DMS153 (cell line): ENCODE measurements around the gene SPATA13.

Experiments
- DNase-seq: peaks from one replicate; lab custom pipeline; 2025; lab: John Stamatoyannopoulos, UW

Gene SPATA13

DNA sequence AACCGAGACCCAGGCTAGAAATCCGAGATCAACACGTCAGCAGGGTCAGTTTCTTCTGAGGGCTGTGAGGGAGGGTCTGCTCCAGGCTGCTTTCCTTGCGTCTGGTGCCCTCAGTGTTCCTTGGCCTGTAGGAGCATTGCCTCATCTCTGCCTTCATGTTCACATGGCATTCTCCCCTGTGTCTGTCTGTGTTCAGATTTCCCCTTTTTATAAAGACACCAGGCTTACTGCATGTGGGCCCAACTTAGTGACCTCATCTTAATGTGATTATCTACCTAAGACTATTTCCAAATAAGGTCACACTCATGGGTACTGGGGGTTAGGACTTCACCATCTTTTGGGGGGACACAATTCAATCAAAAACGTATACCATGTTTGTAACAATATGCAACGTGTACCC, 91.6 kb downstream of the SPATA13 start:
- DNase-seq, result no peak

DNA sequence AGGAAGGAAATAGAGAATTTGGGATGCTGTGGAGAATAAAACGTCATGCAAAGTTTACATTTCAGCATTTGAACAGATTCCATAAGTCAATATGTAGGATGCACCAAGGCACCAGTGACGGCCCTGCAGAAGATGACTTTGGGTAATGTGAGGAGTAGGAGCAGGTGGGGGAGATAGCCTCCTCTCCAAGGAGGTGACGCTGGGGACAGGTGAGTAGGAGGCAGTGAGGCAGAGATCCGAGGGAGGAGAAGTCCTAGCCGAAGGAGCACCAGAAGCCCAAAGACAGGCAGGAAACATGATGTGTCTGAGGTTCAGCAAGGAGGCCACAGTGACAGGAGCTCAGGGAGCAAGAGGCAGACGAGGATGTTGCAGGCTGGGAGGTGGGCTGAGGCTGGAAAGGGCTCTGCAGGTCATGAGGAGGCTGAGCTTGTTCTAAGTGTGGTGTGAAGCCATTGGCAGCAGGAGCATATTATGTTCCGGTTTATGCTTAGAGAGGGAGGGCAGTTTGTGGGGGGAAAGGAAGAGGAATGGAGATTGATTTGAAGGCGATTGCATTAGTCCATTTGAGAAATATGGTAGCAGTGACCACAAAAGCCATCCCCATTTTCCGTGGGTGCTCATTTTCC, 93.1 kb downstream of the SPATA13 start:
- no peak for DNase-seq

DNA sequence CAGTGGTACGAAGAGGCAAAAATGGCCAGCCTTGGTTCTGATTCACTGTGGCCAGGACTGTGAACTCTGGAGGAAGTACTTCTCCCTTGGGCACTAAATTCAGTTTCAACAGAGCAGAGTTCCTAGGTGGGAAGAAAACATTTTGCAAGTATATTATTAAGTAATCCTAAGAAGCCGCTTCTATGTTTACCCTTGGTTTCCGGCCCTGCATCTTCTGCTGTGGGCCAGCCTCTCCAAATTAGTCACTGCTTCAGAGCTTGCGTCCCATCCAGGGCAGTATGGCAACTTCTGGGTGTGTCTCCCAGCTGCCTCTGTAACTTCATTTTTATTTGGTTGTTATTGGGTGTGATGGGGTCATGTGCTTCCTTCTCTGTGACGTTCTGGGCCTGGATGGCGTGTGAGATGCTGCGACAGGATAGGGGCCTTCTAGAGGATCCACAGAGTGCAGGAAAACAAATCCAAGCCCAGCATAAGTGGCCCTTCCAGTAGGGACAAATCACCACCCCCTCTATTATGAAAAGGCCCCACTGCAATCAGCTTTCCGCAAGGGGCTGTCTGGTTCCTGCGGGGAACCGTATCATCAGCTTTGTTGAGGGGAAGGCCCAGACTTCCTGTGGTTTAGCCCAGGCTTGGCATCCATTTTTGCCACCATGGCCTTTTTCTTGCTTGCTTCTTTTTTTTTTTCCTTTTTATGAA, 93.8 kb downstream of the SPATA13 start:
- DNase-seq, result no peak

DNA sequence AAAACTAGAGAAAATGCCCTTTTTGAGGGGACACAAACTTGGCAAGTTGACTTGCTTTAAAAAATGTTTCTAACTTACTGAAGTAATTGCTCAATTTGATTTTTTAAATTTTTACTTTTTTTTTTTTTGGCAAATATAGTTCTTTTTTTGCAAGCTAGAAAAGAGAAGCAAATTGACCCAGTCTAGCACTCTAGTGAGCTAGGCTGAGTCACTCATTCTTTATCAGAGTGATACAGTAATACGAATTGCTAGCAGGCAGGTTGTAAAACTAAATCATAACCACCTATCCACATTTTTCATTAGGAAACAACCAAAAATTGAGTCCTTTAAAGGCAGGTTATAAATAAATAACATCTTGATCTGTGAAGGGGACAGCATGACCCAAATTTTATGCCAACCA, 97.0 kb downstream of the SPATA13 start:
- DNase-seq, result no peak

DNA sequence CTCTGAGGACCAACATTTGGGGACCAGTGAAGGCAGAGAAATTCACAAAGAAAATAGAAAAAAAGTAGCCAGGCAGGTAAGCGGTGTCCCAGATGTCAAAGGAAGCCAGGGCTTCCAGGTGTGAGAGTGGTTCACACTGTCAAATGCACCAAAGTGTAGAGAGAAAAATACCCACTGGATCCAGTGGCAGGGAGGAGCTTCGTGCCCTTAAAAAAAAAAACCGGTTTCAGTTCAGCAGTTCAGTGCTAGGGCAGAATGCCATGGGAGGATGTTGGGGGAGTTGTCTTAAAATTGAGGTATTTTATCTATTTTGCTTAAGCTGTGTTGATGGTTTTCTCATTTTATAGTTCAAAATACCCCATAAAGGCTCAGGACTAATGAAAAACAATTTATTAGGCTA, 101.0 kb downstream of the SPATA13 start:
- DNase-seq, result no peak

DNA sequence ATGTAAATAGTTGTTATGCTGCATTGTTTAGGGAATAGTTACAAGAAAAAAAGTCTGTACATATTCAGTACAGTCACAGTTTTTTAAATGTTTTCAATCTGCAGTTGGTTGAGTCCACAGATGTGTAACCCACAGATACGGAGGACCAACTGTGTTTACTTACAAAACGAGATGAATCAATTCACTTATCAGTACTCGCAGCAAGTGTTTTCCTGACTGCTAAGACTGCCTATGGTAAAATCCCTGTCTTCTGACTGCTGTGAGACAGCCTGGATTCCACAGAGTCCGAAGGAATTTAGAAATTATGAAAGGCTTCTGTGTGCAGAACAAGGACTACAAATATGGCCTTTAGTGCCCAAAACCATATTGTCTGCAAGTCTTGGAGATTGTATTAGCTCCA, 103.1 kb downstream of the SPATA13 start:
- DNase-seq, result no peak

DNA sequence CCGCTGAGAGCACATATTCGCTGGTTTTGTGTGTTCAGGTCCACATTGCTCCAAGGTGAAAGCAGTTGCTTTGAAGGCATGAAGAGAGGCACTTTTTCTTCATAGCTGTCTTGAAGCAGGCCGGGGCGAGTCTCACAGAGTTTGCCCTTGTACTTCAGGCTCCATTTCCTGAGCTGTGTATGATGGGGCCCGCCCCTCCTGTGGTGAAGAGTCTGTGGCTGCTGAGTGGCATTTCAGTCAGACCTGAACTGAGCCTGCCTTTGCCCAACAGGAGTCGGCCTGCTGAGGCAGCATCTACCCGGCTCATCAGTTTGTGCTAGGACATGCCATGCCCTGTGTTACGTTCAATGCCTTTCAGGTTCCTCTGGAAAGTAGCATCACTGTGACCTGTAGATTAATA, 104.5 kb downstream of the SPATA13 start:
- DNase-seq, result no peak

DNA sequence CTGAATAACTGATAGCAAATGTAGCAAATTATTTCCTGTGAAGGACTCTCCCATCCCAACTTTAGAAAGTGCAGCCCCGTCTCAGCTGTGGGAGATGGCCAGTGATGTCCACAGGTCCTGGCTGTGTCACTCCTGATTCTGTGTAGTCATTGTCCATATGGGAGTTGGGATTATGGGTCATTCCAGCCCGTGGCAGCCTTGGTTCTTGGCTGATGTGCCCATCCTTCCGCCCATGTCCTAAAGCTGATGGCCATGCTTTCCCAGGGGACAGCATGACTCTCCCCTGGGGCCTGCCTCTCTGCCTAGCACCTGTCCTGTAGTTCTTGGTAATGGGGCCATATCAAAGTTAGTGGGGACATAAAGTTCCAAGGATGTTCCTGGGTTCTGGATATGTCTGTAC, 104.9 kb downstream of the SPATA13 start:
- DNase-seq, result no peak

DNA sequence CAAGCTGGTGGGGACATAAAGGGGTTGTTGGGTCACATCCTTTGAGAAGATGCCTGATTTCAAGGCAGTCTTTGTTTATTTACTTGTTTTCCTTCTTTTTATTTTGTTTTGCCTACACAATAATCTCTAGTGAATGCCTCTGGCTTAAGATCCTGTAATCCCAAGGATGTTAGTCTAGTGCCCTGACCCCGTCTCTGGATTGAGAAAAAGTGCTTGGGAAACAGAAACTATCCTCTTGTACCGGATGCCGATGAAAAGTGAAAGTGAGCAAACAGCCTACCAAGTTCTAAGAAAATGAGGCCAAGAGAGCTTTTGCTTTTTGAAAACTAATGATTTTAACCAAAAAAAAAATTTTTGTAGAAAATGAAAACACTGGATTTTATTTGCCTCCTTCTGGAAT, 106.8 kb downstream of the SPATA13 start:
- DNase-seq, result no peak

DNA sequence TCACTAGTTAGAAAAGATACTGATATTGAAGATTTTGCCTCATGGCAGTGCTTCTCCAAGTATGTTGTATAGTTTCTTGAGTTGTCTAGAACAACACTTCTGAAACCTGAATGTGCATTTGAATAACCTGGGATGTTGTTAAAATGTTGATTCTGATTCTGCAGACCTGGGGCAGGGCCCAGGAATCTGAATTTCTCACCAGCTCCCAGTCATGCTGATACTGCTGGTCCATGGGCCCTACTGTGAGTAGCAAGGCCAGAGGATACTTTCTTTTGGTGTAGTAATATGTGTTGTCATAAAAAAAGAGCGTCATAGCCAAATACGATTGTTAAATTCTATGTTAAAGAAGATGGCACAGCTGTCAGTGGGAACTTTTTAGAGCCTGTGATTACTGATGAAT, 107.3 kb downstream of the SPATA13 start:
- no peak for DNase-seq

DNA sequence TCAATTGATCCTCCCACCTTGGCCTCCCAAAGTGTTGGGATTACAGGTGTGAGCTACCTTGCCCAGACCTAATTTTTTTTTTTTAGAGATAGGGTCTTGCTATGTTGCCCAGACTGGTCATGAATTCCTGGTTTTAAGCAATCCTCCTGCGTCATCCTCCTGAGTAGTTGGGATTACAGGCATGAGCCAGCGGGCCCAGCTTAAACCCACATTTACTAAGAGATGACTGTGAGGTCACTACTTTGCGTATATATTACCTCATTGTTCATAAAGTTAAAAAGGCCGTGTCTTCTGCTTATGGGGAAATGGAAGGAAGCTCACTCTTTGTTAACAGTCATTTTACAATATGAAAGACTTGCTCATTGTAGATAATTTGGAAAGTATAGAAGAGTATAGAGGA, 109.3 kb downstream of the SPATA13 start:
- no peak for DNase-seq

DNA sequence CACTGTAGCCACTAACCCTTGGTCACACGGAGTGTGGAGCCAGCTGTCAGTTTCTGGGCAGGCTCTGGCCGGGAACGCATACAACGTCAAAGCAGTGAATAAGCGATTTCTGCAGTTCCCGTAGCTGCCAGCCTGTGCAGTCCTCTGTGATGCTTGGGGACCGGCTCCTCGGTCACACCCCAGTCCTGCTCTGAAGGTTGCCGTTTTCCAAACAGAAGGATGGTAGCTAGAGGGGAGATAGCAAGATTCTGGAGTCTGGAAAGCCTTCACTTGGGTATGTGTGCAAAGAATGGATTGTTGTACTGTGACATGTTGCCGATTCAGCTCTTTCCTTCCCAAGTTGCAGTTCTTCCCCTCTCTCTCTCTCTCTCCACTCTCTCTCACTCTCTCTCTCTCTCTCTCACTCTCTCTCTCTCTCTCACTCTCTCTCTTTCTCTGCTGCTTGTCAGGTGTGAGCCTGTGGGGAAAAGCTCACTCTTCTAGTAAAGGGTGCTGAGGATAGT, 110.2 kb downstream of the SPATA13 start:
- DNase-seq, result no peak

DNA sequence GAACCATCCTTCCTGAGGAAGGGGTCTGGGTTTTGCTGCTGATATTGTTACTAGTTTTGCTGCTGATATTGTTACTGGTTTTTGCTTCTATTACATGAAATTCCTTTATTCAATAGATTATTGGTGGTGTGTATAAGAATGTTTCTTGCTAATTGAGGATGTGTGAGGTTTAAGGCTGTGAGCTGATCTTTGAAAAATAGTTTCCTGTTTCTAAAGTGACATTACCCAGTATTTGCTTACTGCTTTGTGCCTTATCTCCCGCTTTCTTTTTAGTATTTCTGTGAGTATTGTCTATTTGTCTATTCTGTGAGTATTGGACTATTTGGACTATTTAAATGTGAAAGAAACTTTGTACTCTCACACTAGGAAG, 110.7 kb downstream of the SPATA13 start:
- no peak for DNase-seq

DNA sequence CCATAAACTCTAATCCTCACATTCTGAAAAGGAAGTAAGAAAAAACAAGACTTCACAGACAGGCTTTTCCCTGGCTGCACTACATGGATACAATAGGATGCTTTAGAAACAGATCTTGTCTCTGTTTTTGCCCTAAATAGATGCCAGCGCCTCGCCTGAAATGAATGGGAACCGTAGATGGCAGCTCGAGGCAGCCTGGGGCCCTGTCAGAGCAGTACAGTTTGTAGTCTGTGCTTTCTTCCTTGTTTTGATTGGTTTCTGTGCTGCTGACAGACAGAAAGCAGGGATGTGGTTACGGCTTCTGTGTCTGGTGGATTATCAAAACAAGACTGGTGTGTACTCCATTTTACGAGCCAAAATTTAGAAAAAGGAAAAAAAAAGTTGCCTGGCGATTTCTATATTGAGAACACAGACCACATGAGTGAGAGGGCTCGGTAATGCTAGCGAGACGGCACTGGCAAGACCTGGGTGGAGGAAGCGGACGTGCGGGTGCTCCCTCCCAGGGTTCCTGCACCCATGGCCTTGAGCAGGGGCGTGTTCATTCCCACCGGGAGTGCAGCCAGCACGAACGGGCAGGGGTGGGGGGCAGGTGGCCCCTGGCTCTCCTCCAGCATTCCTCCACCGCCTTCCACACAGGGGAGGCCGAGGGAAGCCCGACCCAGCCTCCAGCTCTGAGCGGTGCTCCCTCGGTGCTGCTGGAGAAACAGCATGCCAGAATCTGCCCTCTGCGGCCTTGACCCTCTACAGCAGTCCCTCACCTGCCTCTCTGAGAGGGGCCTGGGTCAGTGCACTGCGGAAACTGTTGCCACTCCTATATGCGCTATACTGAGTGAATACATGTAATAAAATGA, 111.3 kb downstream of the SPATA13 start:
- DNase-seq, result no peak

DNA sequence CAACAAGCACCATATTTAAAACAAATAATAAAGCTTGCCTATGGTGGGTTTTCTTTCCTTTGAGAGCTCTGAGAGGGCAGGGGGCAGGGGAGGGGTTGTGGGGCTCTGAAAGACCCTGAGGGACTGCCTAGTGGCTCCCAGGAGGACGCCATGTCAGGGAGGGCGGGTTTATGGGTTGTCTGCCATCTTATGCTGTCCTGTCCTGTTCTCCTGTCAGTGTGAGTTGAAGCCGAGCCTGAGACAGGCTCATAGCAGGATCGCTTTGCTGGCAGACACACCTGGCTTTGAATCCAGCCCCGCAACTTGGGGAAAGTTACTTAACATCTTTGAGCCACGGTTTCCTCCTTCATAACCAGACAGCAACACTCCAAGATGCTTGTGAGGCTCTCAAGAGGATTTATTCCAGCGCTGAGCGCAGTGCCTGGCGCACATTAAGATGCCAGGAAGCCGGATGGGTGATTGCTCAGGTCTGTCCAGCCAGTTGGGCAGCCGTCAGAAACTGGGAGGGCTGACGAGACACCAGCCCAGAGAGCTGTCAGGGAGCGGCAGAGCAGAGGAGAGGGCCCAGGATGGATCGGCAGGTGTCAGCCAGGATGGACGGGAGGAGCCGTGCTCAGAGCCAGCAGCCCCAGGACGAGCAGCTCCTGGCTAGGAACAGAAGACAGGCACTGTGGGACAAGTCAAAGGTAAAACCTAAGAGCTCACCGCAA, 112.1 kb downstream of the SPATA13 start:
- no peak for DNase-seq

DNA sequence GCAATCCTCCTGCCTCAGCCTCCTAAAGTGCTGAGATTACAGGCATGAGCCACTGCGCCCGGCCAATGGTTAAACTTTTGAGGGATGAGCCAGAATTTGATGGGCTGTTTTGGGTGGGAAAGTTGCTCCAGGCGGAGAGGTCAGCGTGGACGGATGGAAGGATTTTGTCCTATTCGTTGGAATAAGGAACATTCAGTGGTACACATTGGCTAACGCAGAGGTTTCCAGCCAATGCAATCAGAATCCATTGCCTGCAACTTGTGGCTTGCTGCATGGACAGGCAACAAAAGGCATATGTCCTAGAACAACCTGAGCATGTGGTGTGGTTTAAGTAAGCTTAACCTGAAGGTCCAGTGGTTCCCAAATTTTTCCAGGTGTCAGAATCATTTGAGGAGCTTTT, 113.4 kb downstream of the SPATA13 start:
- DNase-seq, result no peak

DNA sequence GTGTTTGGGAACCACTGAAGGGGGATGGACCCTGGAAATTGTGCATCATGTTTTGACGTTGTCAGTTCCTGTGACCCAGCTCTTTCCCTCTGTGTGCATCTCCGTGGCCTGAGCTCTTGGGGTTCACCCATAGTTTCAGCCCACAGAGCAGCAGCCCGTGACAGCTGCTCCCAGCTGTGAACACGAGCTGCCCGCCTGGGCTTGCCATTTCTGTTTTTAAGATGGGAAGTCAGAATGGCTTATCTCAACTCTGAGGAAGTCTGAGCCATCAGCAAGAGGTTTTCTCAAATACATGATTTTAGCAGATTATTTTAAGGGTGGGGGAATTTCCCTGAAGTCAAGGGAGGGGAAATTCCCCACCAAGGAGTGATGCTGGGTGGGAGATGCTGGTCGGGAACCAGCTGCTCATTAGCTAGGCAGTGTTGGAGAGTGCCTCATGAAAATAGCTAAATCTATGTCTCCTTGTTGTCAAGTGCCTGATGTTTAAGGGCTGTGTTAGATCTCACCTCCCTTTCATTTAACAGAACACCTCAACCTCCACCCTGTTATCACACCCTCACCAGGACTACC, 114.0 kb downstream of the SPATA13 start:
- DNase-seq, result no peak

DNA sequence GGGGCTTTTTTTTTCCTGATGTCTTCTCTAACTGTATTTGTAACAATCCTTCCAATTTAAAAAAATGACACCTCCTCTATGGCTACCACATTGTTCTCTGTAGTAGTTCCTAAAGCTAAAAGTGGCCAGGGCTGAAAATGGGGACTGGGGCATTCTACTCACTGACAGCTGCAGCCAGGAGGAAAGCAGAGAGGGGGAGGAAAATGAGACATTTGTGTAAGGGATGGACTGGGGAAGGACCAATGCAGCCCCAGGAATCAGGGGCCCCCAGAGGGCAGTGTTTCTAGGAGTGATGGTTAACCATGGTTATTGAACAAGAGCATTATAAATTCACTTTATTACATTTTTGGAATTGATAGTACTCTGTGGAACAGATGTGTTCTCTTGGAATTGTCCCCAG, 114.5 kb downstream of the SPATA13 start:
- DNase-seq, result no peak

DNA sequence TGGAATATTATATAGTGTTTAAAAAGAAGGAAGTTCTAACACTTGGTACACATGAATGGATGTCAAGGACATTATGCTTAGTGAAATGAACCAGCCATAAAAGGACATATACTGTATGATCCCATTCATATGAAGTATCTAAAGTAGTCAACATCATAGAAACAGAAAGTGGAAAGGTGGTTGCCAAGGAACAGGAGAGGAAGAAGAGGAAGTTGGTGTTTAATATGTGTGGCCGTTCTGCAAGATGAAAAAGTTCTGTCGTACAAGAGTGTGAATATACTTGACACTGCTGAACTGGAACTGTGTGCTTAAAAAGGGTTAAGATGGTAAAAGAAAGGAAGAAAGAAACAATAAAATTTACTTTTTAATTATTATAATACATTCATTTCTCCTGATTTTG, 115.8 kb downstream of the SPATA13 start:
- DNase-seq, result no peak

DNA sequence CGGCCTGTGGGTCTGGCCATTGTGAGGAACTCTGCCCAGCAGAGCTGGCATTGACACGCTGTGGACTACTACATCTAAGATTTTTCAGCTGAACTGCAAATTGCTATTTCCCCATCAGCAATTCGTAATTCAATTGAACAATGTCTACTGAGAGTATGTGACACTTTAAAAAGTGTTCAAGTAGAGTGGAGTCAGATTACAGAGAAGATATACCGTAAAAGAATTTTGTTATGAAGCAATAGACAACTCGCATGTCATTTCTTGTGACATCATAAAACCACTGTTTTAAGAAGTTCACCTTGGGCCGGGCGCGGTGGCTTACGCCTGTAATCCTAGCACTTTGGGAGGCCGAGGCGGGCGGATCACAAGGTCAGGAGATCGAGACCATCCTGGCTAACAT, 116.3 kb downstream of the SPATA13 start:
- DNase-seq, result no peak

DNA sequence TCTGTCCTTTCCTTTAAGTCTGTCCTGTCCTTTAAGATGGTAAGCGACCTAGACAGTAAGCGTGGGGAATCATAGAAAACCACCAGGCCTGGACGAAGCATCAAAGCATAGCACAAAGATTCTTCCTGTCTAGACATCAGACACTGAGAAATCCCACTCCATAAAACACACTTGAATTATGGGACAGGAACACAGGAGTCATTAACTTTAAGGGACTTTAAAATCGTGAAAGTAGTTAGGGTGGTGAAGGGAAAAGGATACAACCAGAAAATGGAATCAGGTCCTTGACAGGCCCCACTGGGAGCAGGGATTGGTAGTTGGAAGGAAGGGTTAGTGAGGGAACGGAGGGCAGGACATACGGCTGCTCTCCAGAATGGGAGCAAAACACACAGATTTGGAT, 117.2 kb downstream of the SPATA13 start:
- DNase-seq, result no peak
